Neutrophil (primary cell): ENCODE results near the gene DEK.

ENCODE experiments used
- H3K27ac ChIP-seq: fragments of 200-600 bp; sonication (generic); 2 replicates; pipeline ENCODE4 v1.5.1; 2016; ENCODE audit warnings: mild to moderate bottlenecking, moderate library complexity
- H3K27me3 ChIP-seq: fragments of 200-600 bp; sonication (generic); 2 replicates; pipeline ENCODE4 v1.6.0; 2016; ENCODE audit warnings: mild to moderate bottlenecking
- H3K36me3 ChIP-seq: fragments of 200-600 bp; sonication (generic); 2 replicates; pipeline ENCODE4 v1.5.1; 2017
- H3K4me1 ChIP-seq, 2 experiments: fragments of 200-600 bp in 1 of 2; sonication (generic) in 1 of 2; 1 replicate in 1 of 2; 2 replicates in 1 of 2; pipeline versions ENCODE4 v1.5.1 to v1.6.1; 2013 to 2016; ENCODE audit warnings: low read depth in 1 of 2, low read length in 1 of 2, mild to moderate bottlenecking in 1 of 2, moderate library complexity in 1 of 2; ENCODE audit not compliant: control insufficient read depth in 1 of 2, insufficient read depth in 1 of 2
- H3K4me3 ChIP-seq, 2 experiments: fragments of 200-600 bp in 1 of 2; sonication (generic) in 1 of 2; 1 replicate in 1 of 2; 2 replicates in 1 of 2; pipeline ENCODE4 v1.5.1; 2013 to 2016; ENCODE audit warnings: low read depth in 1 of 2, low read length in 1 of 2, mild to moderate bottlenecking in 1 of 2, moderate library complexity in 1 of 2
- H3K9me3 ChIP-seq: fragments of 200-600 bp; sonication (generic); 2 replicates; pipeline ENCODE4 v1.5.1; 2016
- TF ChIP-seq, protein P1 (sequence below): fragments of 200-600 bp; sonication (generic); IDR thresholded peaks from 2 replicates; pipeline ENCODE4 v1.5.1; 2016; ENCODE audit warnings: antibody characterized with exemption

Gene DEK

DNA sequence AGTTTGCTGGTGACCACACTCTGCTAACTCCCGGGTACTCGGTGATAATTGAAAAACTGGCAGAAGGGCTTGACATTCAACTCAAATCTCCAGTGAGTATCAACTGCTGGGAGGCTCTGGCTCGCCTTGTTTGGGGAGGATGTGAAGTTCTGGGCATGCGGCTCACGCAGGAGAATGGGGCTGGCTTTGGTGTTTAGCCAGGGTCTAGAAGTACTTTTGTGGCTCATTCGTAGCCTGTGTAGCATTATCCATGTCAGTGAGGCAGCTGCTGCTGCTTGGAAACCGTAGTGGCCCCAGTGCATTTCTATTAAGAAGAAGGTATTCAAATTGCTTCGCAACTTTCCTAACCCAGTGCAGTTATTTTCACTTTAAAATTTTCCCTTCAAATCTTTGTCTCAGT is 56.9 kb downstream of the DEK start:
- Histone ChIP-seq H3K4me1 (no peaks in the 10 kb centered on the region), H3K27me3 (no peaks in the 10 kb centered on the region), H3K36me3 (peaks cover 96% of the 10 kb centered on the region), H3K27ac (no peak overlapping the region), H3K4me3 (no peak overlapping the region), H3K9me3 (no peaks in the 10 kb centered on the region)
- TF ChIP-seq, protein P1, sequence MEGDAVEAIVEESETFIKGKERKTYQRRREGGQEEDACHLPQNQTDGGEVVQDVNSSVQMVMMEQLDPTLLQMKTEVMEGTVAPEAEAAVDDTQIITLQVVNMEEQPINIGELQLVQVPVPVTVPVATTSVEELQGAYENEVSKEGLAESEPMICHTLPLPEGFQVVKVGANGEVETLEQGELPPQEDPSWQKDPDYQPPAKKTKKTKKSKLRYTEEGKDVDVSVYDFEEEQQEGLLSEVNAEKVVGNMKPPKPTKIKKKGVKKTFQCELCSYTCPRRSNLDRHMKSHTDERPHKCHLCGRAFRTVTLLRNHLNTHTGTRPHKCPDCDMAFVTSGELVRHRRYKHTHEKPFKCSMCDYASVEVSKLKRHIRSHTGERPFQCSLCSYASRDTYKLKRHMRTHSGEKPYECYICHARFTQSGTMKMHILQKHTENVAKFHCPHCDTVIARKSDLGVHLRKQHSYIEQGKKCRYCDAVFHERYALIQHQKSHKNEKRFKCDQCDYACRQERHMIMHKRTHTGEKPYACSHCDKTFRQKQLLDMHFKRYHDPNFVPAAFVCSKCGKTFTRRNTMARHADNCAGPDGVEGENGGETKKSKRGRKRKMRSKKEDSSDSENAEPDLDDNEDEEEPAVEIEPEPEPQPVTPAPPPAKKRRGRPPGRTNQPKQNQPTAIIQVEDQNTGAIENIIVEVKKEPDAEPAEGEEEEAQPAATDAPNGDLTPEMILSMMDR = no peak

DNA sequence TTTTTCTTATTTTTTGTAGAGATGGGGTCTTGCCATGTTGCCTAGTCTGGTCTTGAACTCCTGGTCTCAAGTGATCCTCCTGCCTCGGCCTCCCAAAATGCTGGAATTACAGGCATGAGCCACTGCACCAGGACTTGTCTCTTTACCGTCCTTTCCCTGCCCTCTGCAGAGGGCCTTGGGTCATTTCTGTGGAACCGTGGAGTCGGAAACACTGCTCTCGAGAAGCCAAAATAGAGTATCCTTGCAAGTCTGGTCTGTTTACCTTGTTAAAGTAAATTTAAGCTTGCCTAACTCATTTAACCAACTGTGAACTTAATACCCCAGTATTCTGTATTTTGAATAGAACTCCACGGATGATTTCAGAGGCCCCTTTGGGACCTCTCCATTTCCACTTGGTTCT is 57.7 kb downstream of the DEK start:
- TF ChIP-seq, protein P1 = no peak
- no peak overlapping the region for H3K4me3 ChIP-seq
- H3K27ac ChIP-seq = no peak overlapping the region
- no peaks in the 10 kb centered on the region for H3K9me3 ChIP-seq
- no peaks in the 10 kb centered on the region for H3K4me1 ChIP-seq
- H3K36me3 ChIP-seq = peaks cover 96% of the 10 kb centered on the region
- H3K27me3 ChIP-seq = no peaks in the 10 kb centered on the region

DNA sequence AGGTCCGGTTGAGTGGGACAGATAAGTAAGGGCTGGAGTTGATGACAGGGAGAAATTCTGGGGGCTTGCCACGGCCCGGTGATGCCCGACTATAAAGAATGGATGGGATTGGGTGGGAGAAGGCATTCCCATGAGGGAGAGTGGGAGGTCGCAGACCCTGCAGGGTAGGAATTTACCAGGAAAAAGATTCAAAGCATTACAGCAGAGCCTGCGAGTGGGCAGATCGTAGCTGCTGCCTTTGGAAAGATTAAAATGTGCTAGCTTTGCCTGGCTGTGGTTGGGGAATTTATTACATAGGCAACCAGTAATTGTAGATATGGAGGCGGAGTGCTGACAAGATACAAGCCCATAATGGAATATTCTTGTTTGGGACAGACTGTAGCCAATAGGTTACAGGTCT is 59.6 kb downstream of the DEK start:
- peaks cover 98% of the 10 kb centered on the region for H3K36me3 ChIP-seq
- no peaks in the 10 kb centered on the region for H3K27me3 ChIP-seq
- no peaks in the 10 kb centered on the region for H3K9me3 ChIP-seq
- TF ChIP-seq, protein P1 = no peak
- no peaks in the 10 kb centered on the region for H3K4me1 ChIP-seq
- H3K4me3 ChIP-seq = no peak overlapping the region
- no peak overlapping the region for H3K27ac ChIP-seq

DNA sequence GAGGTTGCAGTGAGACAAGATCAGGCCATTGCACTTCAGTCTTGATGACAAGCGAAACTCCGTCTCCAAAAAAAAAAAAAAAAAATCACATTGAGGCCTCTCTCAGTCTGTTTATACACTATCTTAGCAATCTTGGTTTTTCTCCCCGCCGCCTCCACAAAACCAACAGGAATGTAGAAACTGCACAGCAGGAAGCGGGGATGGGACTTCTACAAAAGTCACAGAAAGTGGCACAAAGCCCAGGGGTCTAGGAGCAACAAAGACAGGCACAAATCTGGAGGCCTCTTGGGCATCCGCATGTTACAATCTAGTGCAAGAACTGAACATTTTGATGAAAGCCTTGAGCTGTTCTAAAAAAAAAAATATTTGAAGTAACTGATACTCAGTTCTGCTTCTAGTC is 60.5 kb downstream of the DEK start:
- Histone ChIP-seq H3K27ac (no peak overlapping the region), H3K36me3 (peaks cover 98% of the 10 kb centered on the region), H3K27me3 (no peaks in the 10 kb centered on the region), H3K9me3 (no peaks in the 10 kb centered on the region), H3K4me1 (no peaks in the 10 kb centered on the region), H3K4me3 (no peak overlapping the region)
- TF ChIP-seq, protein P1 = no peak

DNA sequence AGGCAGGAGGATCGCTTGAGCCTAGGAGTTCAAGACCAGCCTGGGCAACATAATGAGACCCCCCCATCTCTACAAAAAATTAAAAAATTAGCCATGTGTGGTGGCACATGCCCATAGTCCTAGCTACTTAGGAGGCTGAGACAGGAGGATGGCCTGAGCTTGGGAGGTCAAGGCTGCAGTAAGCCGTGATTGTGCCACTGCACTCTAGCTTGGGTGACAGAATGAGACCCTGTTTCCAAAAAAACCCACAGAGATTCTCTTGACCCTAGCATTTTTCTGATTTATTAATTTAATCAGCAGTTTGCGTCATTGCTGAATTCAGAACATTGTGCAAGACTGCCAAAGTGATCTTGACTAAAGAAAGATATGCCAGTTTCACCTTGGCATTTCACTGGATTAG is 72.3 kb downstream of the DEK start:
- Histone ChIP-seq H3K9me3 (no peaks in the 10 kb centered on the region), H3K4me3 (no peak overlapping the region), H3K27me3 (no peaks in the 10 kb centered on the region), H3K4me1 (no peaks in the 10 kb centered on the region), H3K27ac (no peak overlapping the region), H3K36me3 (peaks cover 90% of the 10 kb centered on the region)
- TF ChIP-seq, protein P1 = no peak

DNA sequence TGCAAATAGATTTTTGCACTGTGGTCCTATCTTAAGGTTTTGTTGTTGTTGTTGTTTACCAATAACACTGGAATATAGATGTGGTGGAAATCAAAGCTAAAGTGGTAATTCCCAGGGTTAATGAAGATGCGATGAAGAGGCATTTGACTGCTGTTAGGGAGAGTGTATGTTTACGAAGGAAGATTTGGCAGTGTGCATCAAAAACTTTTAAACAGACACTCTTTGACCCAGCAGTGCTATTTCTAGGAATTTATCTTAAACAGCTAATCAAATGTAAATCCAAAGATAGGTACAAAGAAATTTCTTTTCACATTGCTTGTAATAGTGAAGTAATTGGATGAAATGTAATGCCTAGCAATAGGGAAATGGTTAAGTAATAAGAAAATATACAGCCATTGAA is 75.1 kb downstream of the DEK start:
- no peaks in the 10 kb centered on the region for H3K27me3 ChIP-seq
- H3K4me3 ChIP-seq = no peak overlapping the region
- peaks cover 10 to 12% of the 10 kb centered on the region in 2 experiments for H3K4me1 ChIP-seq
- H3K27ac ChIP-seq = no peak overlapping the region
- H3K36me3 ChIP-seq = peaks cover 78% of the 10 kb centered on the region
- H3K9me3 ChIP-seq = no peaks in the 10 kb centered on the region
- TF ChIP-seq, protein P1 = no peak
